ENCODE data around the gene BDKRB1.

The BDKRB1 gene

DNA sequence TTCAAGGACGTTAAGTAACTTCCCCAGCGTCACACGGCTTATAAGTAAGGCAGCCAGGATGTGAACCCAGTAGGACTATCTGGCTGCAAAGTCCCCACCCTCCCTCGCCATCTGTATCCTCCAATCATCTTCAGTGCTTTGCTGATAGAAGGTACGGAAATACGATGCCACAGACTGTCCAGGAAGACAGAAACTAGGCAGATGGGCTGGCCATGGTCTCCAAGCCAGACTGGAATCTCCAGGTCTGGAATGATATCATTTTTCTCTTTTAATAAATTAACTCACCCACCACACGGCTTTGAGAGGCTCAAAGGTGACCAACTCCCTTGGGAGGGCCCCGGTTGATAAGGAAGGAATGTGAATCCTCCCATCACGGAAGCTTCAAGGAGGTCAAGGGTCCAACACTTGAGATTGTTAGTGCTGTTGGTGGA, 16.3 kb upstream of the BDKRB1 start:
- ATAC-seq: no peak
- TF ChIP-seq, protein P1, sequence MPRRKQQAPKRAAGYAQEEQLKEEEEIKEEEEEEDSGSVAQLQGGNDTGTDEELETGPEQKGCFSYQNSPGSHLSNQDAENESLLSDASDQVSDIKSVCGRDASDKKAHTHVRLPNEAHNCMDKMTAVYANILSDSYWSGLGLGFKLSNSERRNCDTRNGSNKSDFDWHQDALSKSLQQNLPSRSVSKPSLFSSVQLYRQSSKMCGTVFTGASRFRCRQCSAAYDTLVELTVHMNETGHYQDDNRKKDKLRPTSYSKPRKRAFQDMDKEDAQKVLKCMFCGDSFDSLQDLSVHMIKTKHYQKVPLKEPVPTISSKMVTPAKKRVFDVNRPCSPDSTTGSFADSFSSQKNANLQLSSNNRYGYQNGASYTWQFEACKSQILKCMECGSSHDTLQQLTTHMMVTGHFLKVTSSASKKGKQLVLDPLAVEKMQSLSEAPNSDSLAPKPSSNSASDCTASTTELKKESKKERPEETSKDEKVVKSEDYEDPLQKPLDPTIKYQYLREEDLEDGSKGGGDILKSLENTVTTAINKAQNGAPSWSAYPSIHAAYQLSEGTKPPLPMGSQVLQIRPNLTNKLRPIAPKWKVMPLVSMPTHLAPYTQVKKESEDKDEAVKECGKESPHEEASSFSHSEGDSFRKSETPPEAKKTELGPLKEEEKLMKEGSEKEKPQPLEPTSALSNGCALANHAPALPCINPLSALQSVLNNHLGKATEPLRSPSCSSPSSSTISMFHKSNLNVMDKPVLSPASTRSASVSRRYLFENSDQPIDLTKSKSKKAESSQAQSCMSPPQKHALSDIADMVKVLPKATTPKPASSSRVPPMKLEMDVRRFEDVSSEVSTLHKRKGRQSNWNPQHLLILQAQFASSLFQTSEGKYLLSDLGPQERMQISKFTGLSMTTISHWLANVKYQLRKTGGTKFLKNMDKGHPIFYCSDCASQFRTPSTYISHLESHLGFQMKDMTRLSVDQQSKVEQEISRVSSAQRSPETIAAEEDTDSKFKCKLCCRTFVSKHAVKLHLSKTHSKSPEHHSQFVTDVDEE (CRISPR knock-in tag; IDR thresholded peaks at IDR 0.05): no peak
- TF ChIP-seq ZNF8 (CRISPR knock-in tag; IDR thresholded peaks at IDR 0.05) (no peak), ARNTL (CRISPR knock-in tag; IDR thresholded peaks at IDR 0.05; ENCODE audit: borderline replicate concordance, low read depth) (no peak)
- TF ChIP-seq, protein P2, sequence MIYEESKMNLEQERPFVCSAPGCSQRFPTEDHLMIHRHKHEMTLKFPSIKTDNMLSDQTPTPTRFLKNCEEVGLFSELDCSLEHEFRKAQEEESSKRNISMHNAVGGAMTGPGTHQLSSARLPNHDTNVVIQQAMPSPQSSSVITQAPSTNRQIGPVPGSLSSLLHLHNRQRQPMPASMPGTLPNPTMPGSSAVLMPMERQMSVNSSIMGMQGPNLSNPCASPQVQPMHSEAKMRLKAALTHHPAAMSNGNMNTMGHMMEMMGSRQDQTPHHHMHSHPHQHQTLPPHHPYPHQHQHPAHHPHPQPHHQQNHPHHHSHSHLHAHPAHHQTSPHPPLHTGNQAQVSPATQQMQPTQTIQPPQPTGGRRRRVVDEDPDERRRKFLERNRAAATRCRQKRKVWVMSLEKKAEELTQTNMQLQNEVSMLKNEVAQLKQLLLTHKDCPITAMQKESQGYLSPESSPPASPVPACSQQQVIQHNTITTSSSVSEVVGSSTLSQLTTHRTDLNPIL (CRISPR knock-in tag; IDR thresholded peaks at IDR 0.05; ENCODE audit: low read depth): no peak

DNA sequence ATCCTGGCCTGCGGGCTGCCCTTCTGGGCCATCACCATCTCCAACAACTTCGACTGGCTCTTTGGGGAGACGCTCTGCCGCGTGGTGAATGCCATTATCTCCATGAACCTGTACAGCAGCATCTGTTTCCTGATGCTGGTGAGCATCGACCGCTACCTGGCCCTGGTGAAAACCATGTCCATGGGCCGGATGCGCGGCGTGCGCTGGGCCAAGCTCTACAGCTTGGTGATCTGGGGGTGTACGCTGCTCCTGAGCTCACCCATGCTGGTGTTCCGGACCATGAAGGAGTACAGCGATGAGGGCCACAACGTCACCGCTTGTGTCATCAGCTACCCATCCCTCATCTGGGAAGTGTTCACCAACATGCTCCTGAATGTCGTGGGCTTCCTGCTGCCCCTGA, 15.4 kb upstream of the BDKRB1 start:
- ATAC-seq: no peak
- TF ChIP-seq PPARA (CRISPR knock-in tag; IDR thresholded peaks at IDR 0.05; ENCODE audit: borderline replicate concordance) (no peak), ZNF565 (CRISPR knock-in tag; conservative IDR thresholded peaks at IDR 0.05; ENCODE audit: low read depth) (no peak), BACH2 (CRISPR knock-in tag; IDR thresholded peaks at IDR 0.05; ENCODE audit: borderline replicate concordance) (no peak), CSDC2 (CRISPR knock-in tag; IDR thresholded peaks at IDR 0.05) (no peak), ZNF70 (CRISPR knock-in tag; IDR thresholded peaks at IDR 0.05) (no peak), ARNTL (CRISPR knock-in tag; IDR thresholded peaks at IDR 0.05; ENCODE audit: borderline replicate concordance, low read depth) (no peak), TOX (CRISPR knock-in tag; IDR thresholded peaks at IDR 0.05; ENCODE audit: borderline replicate concordance) (no peak)
- TF ChIP-seq, protein P2 (CRISPR knock-in tag; IDR thresholded peaks at IDR 0.05; ENCODE audit: low read depth): no peak

DNA sequence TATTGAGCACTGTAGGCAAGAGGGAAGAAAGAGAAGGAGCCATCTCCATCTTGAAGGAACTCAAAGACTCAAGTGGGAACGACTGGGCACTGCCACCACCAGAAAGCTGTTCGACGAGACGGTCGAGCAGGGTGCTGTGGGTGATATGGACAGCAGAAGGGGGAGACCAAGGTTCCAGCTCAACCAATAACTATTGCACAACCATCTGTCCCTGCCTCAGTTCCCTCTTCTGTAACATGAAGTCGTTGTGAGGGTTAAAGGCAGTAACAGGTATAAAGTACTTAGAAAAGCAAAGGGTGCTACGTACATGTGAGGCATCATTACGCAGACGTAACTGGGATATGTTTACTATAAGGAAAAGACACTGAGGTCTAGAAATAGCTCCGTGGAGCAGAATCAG, 13.9 kb upstream of the BDKRB1 start:
- ATAC-seq: no peak
- TF ChIP-seq PPARA (CRISPR knock-in tag; IDR thresholded peaks at IDR 0.05; ENCODE audit: borderline replicate concordance) (no peak), GLIS3 (CRISPR knock-in tag; IDR thresholded peaks at IDR 0.05) (no peak), ARNTL (CRISPR knock-in tag; IDR thresholded peaks at IDR 0.05; ENCODE audit: borderline replicate concordance, low read depth) (no peak), TOX (CRISPR knock-in tag; IDR thresholded peaks at IDR 0.05; ENCODE audit: borderline replicate concordance) (no peak), RARB (CRISPR knock-in tag; IDR thresholded peaks at IDR 0.05) (no peak), ZC3H10 (CRISPR knock-in tag; IDR thresholded peaks at IDR 0.05) (no peak), ISL1 (CRISPR knock-in tag; IDR thresholded peaks at IDR 0.05) (no peak), ZFP30 (CRISPR knock-in tag; IDR thresholded peaks at IDR 0.05) (no peak), ZNF565 (CRISPR knock-in tag; conservative IDR thresholded peaks at IDR 0.05; ENCODE audit: low read depth) (no peak), BACH2 (CRISPR knock-in tag; IDR thresholded peaks at IDR 0.05; ENCODE audit: borderline replicate concordance) (no peak), ZFP3 (CRISPR knock-in tag; IDR thresholded peaks at IDR 0.05) (no peak), ZNF8 (CRISPR knock-in tag; IDR thresholded peaks at IDR 0.05) (no peak), ESRRG (CRISPR knock-in tag; IDR thresholded peaks at IDR 0.05) (no peak), TCF4 (CRISPR knock-in tag; IDR thresholded peaks at IDR 0.05; ENCODE audit: borderline replicate concordance) (no peak)
- TF ChIP-seq, protein P3, sequence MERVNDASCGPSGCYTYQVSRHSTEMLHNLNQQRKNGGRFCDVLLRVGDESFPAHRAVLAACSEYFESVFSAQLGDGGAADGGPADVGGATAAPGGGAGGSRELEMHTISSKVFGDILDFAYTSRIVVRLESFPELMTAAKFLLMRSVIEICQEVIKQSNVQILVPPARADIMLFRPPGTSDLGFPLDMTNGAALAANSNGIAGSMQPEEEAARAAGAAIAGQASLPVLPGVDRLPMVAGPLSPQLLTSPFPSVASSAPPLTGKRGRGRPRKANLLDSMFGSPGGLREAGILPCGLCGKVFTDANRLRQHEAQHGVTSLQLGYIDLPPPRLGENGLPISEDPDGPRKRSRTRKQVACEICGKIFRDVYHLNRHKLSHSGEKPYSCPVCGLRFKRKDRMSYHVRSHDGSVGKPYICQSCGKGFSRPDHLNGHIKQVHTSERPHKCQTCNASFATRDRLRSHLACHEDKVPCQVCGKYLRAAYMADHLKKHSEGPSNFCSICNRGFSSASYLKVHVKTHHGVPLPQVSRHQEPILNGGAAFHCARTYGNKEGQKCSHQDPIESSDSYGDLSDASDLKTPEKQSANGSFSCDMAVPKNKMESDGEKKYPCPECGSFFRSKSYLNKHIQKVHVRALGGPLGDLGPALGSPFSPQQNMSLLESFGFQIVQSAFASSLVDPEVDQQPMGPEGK (CRISPR knock-in tag; IDR thresholded peaks at IDR 0.05; ENCODE audit: borderline replicate concordance): no peak
- TF ChIP-seq, protein P4, sequence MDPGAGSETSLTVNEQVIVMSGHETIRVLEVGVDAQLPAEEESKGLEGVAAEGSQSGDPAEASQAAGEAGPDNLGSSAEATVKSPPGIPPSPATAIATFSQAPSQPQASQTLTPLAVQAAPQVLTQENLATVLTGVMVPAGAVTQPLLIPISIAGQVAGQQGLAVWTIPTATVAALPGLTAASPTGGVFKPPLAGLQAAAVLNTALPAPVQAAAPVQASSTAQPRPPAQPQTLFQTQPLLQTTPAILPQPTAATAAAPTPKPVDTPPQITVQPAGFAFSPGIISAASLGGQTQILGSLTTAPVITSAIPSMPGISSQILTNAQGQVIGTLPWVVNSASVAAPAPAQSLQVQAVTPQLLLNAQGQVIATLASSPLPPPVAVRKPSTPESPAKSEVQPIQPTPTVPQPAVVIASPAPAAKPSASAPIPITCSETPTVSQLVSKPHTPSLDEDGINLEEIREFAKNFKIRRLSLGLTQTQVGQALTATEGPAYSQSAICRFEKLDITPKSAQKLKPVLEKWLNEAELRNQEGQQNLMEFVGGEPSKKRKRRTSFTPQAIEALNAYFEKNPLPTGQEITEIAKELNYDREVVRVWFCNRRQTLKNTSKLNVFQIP (CRISPR knock-in tag; IDR thresholded peaks at IDR 0.05; ENCODE audit: borderline replicate concordance, low read depth): no peak
- TF ChIP-seq, protein P2 (CRISPR knock-in tag; IDR thresholded peaks at IDR 0.05; ENCODE audit: low read depth): no peak
- TF ChIP-seq, protein P1 (CRISPR knock-in tag; IDR thresholded peaks at IDR 0.05): no peak
- TF ChIP-seq, protein P5, sequence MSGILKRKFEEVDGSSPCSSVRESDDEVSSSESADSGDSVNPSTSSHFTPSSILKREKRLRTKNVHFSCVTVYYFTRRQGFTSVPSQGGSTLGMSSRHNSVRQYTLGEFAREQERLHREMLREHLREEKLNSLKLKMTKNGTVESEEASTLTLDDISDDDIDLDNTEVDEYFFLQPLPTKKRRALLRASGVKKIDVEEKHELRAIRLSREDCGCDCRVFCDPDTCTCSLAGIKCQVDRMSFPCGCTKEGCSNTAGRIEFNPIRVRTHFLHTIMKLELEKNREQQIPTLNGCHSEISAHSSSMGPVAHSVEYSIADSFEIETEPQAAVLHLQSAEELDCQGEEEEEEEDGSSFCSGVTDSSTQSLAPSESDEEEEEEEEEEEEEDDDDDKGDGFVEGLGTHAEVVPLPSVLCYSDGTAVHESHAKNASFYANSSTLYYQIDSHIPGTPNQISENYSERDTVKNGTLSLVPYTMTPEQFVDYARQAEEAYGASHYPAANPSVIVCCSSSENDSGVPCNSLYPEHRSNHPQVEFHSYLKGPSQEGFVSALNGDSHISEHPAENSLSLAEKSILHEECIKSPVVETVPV (CRISPR knock-in tag; IDR thresholded peaks at IDR 0.05): no peak
